ENCODE measurements around the gene CA4.

- no peak for TF ChIP-seq CTCF (IDR thresholded peaks at IDR 0.05)
- TF ChIP-seq POLR2A (IDR thresholded peaks at IDR 0.05; ENCODE audit: low read depth) = no peak
These were observed 12.0 kb upstream of the CA4 start for GRCh38 chr17:60137731-60138130.

Data from esophagus muscularis mucosa (tissue), 3 donors.